ENCODE results near the gene PAPSS1.
"Not testable (repeated sequence)": the region's sequence is repeated elsewhere in the genome, so short reads cannot be mapped to it uniquely, and the experiment has no call there.

PAPSS1 gene

DNA sequence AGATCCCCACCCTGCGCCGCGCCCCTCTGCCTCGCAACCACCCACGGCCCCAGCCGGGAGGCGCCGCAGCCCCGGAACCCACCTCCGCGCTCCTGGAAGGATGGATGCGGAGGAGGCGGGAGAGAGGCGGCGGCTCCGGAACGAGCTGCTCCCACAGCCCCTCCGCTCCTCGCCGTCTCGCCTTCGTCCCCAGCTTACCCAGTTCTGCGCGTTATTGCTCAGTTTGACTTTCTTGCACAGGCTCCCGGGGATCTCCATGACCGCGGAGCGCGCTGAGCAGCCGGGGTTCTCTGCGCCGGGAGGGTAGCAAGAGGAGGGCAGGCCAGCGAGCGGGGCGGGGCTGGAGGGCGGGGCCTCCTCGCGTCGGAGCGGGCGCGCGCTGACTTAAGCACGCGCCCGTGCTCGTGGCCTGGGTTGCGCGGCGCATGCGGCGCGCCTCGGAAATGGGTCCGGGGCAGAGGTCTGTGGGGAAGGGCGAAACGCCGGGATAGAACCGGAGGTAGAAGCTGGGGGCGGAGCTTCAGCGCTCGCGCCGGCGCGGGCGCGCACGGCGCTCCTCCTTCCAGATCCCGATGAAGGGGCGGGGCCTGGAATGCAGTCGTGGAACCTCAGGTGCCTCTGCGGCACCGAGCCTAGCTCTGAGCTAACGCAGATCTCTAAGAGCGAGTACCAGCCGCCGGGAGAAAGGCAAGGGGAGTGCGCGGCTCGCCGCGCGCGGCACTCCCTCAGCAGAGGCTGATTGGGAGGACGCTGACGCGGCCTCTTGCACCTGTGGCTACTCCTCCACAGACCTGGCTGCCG lies at the start of gene PAPSS1:
Gene PAPSS1 (minus strand): TSS at position 313 of the 801 bp plus-strand sequence. CDS start 55 bp downstream, at position 258.
- DNase-seq: peak; percentile 28 to 98 (median 92)

DNA sequence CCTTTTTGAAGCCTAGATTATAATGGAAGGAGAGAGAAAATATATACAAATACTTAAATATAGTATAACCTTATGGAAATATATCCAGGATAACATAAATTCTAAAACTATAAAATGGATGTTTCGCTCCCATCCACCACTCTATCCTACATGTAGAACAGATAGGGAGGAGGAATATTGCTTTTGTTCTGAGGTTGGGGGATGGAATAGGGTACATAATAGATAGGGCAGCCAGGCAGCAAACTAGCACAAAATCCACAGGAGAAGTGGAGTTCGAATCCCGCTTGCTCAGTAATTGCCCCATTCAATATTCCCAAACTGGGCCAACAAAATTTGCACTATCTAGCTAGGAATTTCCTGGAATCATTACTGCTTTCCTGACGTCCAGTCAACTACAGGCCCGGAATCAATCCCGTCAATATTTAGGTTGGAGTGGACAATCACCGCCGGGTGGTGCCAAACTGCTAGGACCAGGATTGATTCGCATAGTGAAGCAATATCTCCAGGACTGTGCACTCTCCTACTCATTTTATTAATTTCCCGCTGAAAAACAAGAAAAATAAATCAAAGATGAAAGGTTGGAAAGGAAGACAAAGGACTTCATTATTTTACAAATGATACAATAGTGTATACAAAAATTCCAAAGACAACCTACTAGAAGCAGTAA lies 40.4 kb upstream of the PAPSS1 start:
- DNase-seq: no peak

DNA sequence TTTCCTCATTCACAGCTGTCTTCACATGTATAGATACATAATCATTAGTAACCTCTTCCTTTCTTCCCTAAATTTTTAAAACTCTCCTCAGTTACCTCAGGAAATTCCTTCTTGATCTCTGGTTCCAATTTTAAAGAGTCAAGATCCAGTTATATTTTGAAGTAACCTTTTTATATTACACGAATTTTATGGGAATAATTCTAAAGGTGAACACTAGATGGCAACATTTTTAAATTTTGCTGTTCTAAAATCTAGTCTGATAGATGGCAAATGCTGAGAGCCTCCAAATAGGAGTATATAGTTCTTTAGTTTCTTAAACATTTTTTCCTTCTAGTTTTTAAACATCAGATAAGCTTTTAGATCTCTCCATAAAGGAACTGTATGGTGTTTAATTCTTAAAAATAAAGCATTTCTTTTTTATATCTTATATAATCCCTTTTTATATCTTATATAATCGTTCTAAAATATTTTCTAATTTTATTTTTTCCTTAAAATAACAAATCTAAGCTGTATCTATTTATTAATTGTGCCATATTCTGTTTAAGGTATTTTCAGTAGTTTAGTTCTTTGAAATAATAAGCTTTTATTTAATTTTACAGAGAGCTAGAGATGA lies 37.9 kb upstream of the PAPSS1 start:
- DNase-seq: no peak

DNA sequence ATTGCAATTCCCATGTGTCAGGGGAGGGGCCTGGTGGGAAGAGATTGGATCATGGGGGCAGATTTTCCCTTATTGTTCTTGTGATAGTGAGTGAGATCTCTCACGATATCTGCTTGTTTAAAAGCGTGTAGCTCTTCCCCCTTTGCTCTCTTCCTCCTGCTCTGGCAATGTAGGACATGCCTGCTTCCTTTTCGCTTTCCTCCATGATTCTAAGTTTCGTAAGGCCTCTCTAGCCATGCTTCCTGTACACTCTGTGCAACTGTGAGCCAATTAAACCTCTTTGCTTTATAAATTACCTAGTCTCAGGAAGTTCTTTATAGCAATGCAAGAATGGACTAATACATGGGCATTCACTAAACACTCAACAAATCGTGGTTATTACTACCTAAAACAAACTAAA lies 37.2 kb upstream of the PAPSS1 start:
- no peak for DNase-seq

DNA sequence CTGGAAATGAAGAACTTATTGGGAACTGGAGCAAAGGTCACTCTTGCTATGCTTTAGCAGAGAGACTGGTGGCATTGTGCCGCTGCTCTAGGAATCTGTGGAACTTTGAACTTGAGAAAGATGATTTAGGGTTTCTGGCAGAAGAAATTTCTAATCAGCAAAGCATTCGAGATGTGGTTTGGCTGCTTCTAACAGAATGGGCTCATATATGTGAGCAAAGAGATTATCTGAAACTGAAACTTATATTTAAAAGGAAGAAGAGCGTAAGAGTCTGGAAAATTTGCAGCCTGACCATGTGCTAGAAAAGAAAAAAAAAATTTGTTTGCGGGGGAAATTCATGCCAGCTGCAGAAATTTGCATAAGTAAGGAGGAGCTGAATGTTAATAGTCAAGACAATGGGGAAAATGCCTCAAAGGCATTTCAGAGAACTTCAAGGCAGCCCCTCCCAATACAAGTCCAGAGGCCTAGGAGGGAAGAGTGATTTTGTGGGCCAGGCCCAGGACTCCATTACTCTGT lies 35.9 kb upstream of the PAPSS1 start:
- no peak for DNase-seq

DNA sequence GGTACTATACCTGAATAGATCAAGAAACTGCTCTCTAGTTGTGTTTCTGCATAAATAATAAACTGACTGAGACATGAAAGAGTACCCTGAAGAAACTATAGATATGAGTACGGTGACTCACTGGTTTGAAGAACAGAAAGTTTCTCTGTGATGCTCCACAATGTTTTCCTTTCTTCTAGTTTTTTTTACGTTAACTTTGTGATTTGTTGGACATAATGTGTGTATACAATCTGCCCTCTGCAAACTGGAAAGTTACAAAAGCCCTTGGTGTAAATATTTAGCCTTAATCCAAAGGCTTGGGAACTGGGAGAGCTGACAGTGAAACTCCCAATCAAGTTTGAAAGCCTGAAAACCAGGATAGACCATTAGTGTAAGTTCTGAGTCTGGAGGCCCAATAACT lies 31.6 kb upstream of the PAPSS1 start:
- no peak for DNase-seq

DNA sequence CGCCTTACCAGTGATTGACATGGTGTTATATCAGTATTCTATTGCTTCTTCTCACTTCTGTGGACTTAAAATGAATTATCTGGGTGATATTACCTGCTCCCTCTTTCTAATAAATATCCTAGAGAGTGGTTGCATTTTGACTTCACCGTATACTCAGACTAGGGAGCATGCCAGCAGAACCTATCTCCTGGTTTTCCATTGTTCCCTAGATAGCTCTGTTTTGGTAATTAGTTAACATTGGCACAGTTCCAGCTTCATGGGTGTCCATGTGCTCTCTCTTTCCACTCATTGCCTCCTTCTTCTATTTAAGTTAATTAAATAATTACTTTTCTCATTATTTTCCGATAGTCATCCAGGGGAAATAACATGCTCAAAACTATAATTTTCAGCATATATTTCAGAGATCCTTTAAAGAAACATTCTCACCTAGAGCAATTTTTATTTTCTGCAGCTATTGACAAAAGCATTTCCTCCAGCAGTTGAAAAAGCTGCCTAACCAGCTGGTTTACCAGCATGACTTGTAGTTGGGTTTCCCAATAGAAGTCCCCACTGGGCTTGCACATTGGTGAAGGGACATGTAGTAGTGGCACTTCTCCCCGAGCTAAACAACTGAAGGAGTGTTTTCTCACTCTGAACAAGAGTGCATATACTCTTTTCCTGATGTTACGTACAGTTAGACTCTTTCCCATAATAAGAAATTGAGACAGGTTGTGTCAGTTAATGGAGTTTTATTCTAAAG lies 27.9 kb upstream of the PAPSS1 start:
- no peak for DNase-seq

DNA sequence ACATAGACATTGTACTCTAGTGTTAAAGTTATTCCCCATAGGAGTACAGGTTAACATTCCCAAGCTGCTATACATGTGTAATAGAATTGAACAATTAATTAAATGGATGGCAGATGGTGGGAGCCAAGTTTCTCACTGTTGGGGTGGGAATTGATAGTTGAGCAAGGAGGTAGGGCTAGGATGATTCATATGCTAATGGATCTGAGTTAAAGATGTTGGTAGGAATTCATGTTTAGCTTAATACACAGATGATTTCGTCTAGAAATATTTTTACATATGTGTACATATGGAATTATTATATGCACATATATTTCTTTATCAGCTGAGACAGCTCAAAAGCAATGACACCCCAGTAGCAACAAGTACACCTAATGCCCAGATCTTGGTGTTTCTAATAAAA lies 26.1 kb upstream of the PAPSS1 start:
- DNase-seq: no peak

DNA sequence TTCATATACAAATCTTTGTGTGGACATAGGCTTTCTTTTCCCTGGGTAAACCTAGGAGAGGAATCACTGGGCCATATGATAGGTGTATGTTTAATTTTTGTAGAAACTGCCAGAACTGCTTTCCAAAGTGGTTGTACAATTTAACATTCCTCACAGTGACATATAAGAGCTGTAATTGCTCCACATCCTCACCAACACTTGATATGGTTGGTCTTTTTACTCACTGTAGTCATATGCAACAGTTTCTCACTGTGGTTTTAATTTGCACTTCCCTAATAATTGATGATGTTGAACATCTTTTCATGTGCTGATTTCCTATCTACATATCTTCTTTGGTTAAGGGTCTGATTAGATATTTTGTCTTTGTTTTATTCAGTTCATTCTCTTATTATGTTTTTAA lies 24.5 kb upstream of the PAPSS1 start:
- DNase-seq: no peak

DNA sequence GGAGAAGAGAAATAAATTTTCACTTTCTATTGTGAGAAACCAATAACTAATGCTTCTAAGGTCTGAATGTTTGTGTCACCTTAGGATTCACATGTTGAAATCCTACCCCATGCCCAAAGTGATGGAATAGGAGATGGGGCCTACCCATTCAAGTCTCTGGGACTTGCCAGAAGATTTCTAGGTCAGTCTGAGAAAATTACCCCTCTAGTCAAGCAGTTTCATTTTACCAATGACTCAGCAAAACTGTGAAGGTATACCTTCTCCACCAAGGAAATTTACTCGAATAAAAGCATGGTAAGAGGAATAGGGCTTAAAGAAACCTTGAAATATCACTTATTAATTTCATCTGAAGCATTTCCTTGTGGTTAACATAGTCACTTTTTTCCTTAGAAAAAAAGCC lies 23.5 kb upstream of the PAPSS1 start:
- no peak for DNase-seq

DNA sequence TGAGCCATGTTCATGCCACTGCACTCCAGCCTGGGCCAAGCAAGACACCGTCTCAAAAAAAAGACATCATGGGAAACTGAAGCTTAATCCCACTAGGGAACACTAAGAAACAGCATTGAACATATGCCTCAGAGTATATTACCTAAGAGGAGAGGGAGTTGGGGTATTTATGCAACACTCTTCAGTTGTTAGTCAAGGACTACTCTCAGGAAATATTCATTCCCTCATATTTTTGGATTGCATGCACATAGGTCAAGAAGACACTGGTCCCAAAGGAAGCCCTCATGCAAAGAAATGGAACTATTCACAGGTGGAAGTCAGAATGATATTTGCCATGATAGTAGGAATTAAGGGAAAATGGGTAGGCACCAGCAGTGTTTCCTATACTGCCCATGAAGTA lies 22.8 kb upstream of the PAPSS1 start:
- no peak for DNase-seq

DNA sequence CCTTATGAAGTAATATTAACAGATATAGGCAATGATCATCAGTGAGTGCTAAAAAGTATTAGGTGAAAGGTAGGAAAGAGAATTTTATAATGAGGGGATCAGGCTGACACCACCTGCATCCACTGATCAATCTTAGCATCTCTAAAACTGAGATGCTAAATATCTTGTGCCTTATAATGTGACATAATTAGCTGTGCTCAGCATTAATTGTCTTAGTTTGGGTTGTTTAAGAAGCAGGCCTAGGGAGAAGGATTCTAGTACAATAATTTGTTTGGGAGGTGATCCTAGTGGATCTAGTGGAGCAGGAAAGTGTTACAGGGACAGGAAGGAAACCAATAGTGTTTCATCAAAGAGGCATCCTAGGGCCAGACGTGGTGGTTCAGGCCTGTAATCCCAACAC lies 22.2 kb upstream of the PAPSS1 start:
- DNase-seq: no peak

DNA sequence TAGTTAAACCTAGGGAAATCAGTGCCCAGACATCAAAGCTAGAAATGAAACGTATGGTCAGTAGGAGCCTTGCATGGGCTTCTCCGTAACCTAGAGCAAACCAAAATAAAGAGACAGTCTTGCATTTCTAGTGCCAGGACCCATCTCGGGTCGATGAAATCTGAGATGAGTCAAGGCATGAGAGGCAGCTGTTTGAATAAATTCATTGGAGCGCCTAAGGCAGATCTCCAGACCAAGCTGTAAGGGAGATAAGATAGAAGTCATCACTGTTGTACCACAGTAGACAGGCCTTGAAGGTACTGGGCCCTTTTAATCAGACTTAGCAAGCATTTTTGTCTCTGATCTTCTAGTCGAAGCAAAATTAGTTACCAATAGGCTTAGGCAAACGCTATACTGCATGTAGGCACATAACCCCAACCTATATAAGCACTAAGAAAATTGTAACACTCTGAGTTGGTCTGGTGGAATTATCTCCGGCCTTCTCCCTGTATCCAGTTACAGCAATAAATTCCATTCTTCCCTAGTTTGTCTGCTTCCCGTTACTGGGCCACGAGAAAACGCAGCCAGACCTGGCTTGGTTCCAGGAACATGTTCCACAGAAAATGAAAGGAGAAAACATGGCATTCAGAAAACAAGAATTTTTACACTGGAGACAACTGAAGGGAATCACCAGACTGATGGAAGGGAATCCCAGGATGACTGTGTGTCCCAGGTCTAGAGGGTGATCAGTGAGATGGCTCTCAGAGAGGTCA lies 21.1 kb upstream of the PAPSS1 start:
- DNase-seq: peak in 10 of 51 donors; percentile 2 to 28 (median 12)

DNA sequence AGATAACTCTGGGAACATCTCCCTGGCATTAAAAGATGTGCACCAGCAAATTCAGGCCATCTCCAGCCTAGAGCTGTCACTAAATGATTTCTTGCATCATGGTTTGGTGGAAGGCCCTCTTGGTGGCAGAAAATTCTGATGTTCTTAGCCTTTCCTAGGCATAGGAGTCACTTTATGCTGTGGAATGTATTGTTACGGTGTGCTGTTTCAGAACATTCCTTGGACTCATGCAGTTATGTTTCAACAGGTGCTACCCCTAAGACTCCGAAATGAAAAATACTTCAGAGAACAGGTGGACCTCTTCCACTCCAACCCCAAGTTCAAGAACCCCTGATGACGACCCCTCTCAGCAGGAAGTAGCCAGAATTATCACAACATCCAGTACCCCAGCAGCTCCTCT lies 20.3 kb upstream of the PAPSS1 start:
- DNase-seq: peak in 1 of 51 donors; percentile 16

DNA sequence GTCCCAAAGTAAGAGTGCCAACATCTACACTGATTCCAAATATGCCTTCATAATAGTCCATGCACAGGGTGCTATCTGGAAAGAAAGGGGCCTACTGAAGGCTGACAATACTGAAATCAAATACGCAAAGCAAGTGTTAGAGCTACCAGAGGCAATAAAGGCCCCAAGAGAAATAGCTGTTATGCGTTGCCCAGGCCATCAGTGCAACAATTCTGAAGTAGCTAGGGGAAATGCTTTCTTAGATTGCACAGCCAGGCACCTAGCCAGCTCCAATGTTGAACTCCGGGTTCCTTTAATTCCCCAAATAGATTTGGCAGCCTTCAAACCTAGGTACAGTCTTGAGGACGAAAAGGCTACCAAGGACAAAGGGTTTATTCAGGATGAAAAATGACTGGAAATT lies 17.4 kb upstream of the PAPSS1 start:
- DNase-seq: no peak

DNA sequence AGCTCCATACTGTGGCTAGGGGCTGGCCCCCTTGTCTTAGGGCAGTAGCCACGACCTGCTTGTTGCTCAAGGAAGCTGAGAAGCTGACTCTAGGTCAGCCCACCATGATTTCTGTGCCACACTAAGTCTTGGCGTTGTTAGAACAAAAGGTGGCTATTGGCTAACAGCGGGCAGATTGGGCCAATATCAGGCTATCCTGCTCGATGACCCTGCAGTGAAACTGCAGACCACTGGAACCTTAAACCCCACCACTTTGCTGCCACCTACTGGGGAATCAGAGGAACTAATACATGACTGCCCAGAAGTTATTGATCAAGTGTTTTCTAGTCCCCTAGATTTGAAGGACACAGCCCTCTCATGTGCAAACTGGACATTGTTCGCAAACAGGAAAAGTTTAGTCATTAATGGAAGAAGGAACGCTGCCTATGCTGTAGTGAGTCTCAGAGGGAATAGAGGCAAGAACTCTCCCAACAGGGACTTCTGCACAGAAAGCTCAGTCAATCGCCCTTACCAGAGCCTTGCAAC lies 17.0 kb upstream of the PAPSS1 start:
- peak in 15 of 51 donors; percentile 3 to 50 (median 13) for DNase-seq

DNA sequence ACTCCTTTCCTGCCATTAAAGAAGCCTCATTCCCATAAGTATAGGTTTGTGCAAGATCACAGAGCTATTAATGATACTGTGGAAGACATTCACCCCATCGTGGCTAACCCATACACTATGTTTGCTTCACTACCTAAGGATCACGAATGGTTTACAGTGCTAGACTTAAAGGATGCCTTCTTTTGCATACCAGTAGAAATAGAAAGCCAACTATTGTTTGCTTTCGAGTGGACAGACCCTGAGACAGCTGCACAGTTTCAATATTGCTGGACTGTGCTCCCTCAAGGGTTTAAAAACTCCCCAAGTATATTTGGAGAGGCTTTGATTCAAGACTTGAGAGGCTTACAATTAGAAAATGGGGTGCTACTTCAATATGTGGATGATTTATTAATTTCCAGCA lies 16.0 kb upstream of the PAPSS1 start:
- no peak for DNase-seq

DNA sequence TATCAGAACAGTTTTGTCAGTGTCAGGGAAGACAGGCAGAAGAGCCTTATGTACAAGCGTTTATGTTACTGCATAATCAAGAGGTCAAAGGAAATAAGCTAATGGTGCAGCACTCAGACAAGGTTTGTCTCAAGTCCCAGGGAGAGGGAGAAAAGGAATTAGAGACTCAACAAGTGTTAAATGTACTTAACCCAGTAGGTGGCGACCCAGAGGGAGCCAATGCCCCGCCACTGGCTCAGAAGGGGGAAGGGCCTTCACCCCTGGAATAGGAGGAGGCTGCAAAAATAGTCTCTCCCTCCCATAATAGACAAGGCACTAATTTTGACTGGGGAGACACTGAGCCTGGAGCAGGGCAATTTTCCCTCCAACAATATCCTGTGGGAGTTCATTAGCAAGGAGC lies 14.1 kb upstream of the PAPSS1 start:
- no peak for DNase-seq

DNA sequence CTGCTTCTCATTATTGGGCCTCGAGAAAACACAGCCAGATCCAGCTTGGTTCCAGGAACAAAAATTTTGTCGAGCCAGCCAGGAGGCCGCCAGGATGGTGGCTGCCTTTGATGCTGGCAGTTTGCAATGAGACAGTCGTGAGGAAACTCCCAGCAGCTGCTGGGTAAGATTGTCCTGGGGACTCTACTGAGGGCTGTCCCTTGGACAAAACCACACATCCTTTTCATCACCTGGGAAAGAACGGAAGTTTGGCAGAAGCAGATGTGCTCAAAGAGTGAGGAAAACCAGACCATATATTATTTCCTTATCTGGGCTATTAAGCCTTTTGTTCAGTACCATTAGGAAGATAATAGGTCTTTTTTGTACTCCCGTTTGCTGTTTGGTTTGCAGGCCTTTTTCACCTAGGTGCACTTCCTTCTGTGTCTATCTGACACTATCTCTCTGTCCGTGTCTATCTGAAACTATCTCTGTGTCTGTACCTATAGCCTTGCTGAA lies 13.4 kb upstream of the PAPSS1 start:
- DNase-seq: no peak

DNA sequence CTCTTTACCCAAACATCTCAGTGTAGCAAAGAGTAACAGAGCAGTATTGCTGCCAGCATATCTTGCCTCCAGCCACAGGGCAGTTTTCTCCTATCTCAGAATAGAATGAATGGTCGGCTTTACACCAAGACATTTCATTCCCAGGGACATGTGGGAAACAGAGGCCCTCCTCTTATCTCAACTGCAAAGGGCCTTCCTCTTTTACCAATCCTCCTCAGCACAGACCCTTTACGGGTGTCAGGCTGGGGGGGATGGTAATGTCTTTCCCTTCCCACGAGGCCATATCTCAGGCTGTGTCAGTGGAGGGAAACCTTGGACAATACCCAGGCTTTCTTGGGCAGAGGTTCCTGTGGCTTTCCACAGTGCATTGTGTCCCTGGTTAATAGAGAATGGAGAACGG lies 9.0 kb upstream of the PAPSS1 start:
- DNase-seq: not testable (repeated sequence)

Data from hypothalamus (tissue), 51 donors.